Naive thymus-derived CD4-positive, alpha-beta T cell (primary cell): ENCODE data around the gene TMEM134. TPM values are rescaled to one million over a fixed set of nuclear protein-coding genes. Genes with fewer than 3 reads are reported as not detected.

ENCODE experiments used
- ATAC-seq: fragments of 150-1000 bp; cut with Tn5 transposase; 2 replicates; pipeline ENCODE4 v1.10.0; 2021; ENCODE audit warnings: mild to moderate bottlenecking, moderate library complexity
- CTCF ChIA-PET: fragments of 350-600 bp; sonication (Branson Sonifier 250); formaldehyde crosslinking; loops from one replicate; lab custom pipeline; 2021; ENCODE audit warnings: antibody characterized with exemption; lab: Charles Lee
- POLR2A ChIA-PET: fragments of 350-600 bp; sonication (Branson Sonifier 250); formaldehyde crosslinking; loops from one replicate; lab custom pipeline; 2021; ENCODE audit warnings: antibody characterized with exemption, inconsistent platforms; lab: Charles Lee
- DNase-seq, 9 donors: peaks; one replicate each; pipeline versions ENCODE4 v3.0.0 to v3.0.0-alpha.2; 2020 to 2022; ENCODE audit warnings: mixed read lengths in 1 of 9
- H3K27ac ChIP-seq: one replicate; pipeline ENCODE4 v1.7.0; 2013; ENCODE audit warnings: mild to moderate bottlenecking, low read depth, low read length, moderate library complexity
- H3K27me3 ChIP-seq, 2 donors: one replicate each; pipeline ENCODE4 v1.7.0; 2013; ENCODE audit warnings: low read length in 2 of 2, mild to moderate bottlenecking in 2 of 2, moderate library complexity in 2 of 2; ENCODE audit not compliant: control insufficient read depth in 2 of 2, insufficient read depth in 2 of 2
- H3K36me3 ChIP-seq, 3 experiments: 1 replicate in 2 of 3; 2 replicates in 1 of 3; pipeline ENCODE4 v1.7.0; 2013; ENCODE audit warnings: low read length in 3 of 3, mild to moderate bottlenecking in 3 of 3, moderate library complexity in 1 of 3; ENCODE audit not compliant: insufficient read depth in 3 of 3, control insufficient read depth in 2 of 3
- H3K4me1 ChIP-seq, 2 donors: one replicate each; pipeline ENCODE4 v1.7.0; 2013; ENCODE audit warnings: low read length in 2 of 2, mild to moderate bottlenecking in 2 of 2, moderate library complexity in 1 of 2; ENCODE audit not compliant: control insufficient read depth in 2 of 2, insufficient read depth in 2 of 2
- H3K4me3 ChIP-seq: 2 replicates; pipeline ENCODE4 v1.7.0; 2013; ENCODE audit warnings: mild to moderate bottlenecking, low read length
- H3K9me3 ChIP-seq, 3 experiments: 1 replicate in 2 of 3; 2 replicates in 1 of 3; pipeline ENCODE4 v1.7.0; 2013; ENCODE audit warnings: low read length in 3 of 3; ENCODE audit not compliant: control insufficient read depth in 2 of 3
- H3K27ac Mint-ChIP-seq, 9 donors: one replicate each; pipeline ENCODE4 v1.8.0; 2020 to 2022; ENCODE audit warnings: mixed read lengths in 9 of 9, mild to moderate bottlenecking in 8 of 9, moderate library complexity in 5 of 9, inconsistent platforms in 2 of 9
- H3K27me3 Mint-ChIP-seq, 5 donors: one replicate each; pipeline ENCODE4 v1.8.0; 2021 to 2022; ENCODE audit warnings: mixed read lengths in 5 of 5, mild to moderate bottlenecking in 1 of 5
- H3K36me3 Mint-ChIP-seq, 5 donors: one replicate each; pipeline ENCODE4 v1.8.0; 2020 to 2022; ENCODE audit warnings: mixed read lengths in 5 of 5, mild to moderate bottlenecking in 3 of 5, inconsistent platforms in 1 of 5
- H3K4me1 Mint-ChIP-seq, 7 donors: one replicate each; pipeline ENCODE4 v1.8.0; 2020 to 2022; ENCODE audit warnings: mixed read lengths in 7 of 7, mild to moderate bottlenecking in 3 of 7, inconsistent platforms in 1 of 7
- H3K4me3 Mint-ChIP-seq, 10 donors: one replicate each; pipeline ENCODE4 v1.8.0; 2020 to 2022; ENCODE audit warnings: mild to moderate bottlenecking in 10 of 10, mixed read lengths in 10 of 10, moderate library complexity in 6 of 10, inconsistent platforms in 2 of 10
- H3K9me3 Mint-ChIP-seq, 11 donors: one replicate each; pipeline ENCODE4 v1.8.0; 2020 to 2022; ENCODE audit warnings: mixed read lengths in 11 of 11, mild to moderate bottlenecking in 4 of 11, inconsistent platforms in 1 of 11, moderate library complexity in 1 of 11
- intact Hi-C, 2 donors: fragments of 100-400 bp; cut with micrococcal nuclease; formaldehyde crosslinking; loops; one replicate each; pipeline ENCODE4 v1.15.1; 2023
- polyA plus RNA-seq, 2 donors: library from polyadenylated mRNA; unstranded; fragments of 300-500 nt; fragmentation: Illumina TruSeq; gene quantifications; one replicate each; pipeline ENCODE4 v1.2.3, GENCODE V29; 2021
- total RNA-seq, 6 experiments: library from RNA in 5 of 6; stranded (reverse) in 5 of 6; gene quantifications; 1 replicate in 5 of 6; 2 replicates in 1 of 6; pipeline ENCODE4 v1.2.3 and lab custom pipeline; 2021 to 2026

The TMEM134 gene
- total and polyA plus RNA-seq, 7 experiments from 2014 or later: 52.4 to 143 (median 88.2) TPM

DNA sequence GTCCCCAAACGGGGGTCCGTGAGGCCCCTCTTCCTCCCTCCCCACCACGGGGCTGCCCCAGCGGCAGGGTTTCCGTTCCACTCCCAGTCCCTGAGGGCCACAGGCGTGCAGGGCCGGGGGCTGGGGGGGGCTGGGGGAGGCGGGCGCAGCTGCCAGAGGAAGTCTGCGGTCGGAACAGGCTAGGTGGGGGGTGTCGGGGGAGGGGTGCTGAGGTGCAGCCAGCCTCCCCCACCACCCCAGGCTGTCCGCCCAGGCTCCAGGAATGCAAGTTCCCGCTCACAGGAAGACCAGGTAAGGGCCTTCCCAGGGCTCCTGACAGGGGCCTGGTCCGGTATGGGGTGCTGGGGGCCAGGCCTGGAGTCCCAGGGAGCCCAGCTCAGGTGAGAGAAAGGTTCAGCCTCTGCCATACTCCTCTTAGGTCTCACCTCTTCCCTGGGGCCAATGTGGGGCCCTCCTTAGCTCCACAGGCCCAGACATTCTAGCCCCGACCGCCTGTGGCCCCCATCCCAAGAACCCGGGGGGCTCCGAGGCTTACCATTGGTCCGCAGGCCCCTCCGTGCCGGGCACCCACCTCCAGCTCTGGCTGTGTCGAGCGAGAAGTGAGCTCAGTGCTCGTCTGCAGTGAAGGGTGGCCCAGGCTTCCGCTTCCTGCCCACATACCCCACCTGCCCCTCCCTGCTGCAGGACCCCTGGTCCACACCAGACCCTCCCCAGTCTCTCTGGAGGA lies 31.8 kb downstream of the TMEM134 start, which contains the start of gene PTPRCAP:
Gene PTPRCAP, minus strand, starts transcription at position 601 of the 727 bp plus-strand sequence. Its CDS starts 63 bp downstream, at position 538.
- peaks cover 0 to 1% (median 0%) of the 10 kb centered on the region in 11 donors for H3K9me3 Mint-ChIP-seq
- peaks cover 0 to 47% (median 11%) of the 10 kb centered on the region in 3 experiments for H3K36me3 ChIP-seq
- peak within 1 kb of the TSS; percentile 100 for H3K4me3 ChIP-seq
- peak within 1 kb of the TSS; percentile 85 for H3K27ac ChIP-seq
- ChIA-PET POLR2A (interaction anchor here (0.6 to 31.8 kb wide), 21 partner anchors 9 to 197 kb away, joined by 3 to 1530 read pairs (median 7); partner anchors contain the start of genes AIP, CABP4, CARNS1 and GPR152), CTCF (interaction anchor here (0.6 to 5.9 kb wide), 11 partner anchors 18 to 47 kb away, joined by 3 to 37 read pairs (median 5); partner anchors contain the start of genes AIP, PPP1CA, TBC1D10C and TMEM134)
- peaks cover 45 to 73% of the 10 kb centered on the region in 2 donors for H3K4me1 ChIP-seq
- peak within 1 kb of the TSS; percentile 85 to 99 (median 97) for H3K4me3 Mint-ChIP-seq
- intact Hi-C loops: loop anchor here (1.0 to 2.0 kb wide), 11 partner anchors 9 to 69 kb away; partner anchors contain the start of genes AIP (in 2 of the 2), RPS6KB2 (in 2 of the 2) and TMEM134 (in 2 of the 2)
- DNase-seq: peak; percentile 49 to 86 (median 84)
- H3K27me3 ChIP-seq: no peaks in the 10 kb centered on the region
- H3K36me3 Mint-ChIP-seq: peaks cover 0 to 44% (median 1%) of the 10 kb centered on the region in 5 donors
- no peaks in the 10 kb centered on the region for H3K27me3 Mint-ChIP-seq
- ATAC-seq: peak; percentile 74
- H3K4me1 Mint-ChIP-seq: peaks cover 43 to 78% (median 53%) of the 10 kb centered on the region in 7 donors
- H3K27ac Mint-ChIP-seq: peak within 1 kb of the TSS; percentile 71 to 97 (median 92)
- H3K9me3 ChIP-seq: no peaks in the 10 kb centered on the region

DNA sequence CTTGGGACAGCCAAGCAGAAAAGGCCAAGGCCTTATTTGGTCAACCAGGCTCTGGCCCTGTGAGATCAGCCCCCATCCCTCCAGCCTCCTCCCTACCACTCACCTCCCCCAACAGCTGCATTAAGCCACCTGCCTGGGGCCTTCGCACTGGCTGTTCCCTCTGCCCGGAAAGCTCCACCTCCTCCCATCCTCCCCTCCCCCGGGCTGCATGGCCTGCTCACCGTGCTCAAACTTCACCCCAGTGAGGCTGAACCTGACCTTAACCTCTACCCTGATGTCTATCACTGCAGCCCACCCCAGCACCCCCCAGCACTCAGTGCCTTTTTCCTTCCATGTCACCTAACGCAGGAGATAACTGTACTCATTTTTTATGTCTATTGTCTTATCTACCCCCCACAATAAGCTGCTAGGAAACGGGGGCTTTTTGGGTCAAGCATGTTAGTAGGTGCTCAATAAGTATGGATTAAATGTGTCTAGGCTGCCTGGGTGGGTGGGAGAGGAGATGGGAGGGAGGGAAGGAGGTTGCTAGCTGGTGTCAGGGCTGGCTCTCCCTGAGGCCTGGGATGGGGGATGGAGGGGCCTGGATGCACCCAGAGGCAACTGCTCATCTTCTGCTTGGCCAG lies 32.5 kb downstream of the TMEM134 start:
- intact Hi-C loops: loop anchor here (1.0 to 2.0 kb wide), 11 partner anchors 8 to 70 kb away; partner anchors contain the start of genes AIP (in 2 of the 2), RPS6KB2 (in 2 of the 2) and TMEM134 (in 2 of the 2)
- peak overlapping the region; percentile 85 for H3K27ac ChIP-seq
- peaks cover 0 to 1% (median 0%) of the 10 kb centered on the region in 11 donors for H3K9me3 Mint-ChIP-seq
- peak in 8 of 9 donors; percentile 29 to 70 (median 55) for DNase-seq
- peak overlapping the region; percentile 85 to 99 (median 97) for H3K4me3 Mint-ChIP-seq
- H3K4me1 Mint-ChIP-seq: peaks cover 44 to 78% (median 55%) of the 10 kb centered on the region in 7 donors
- H3K9me3 ChIP-seq: no peaks in the 10 kb centered on the region
- H3K4me1 ChIP-seq: peaks cover 45 to 74% of the 10 kb centered on the region in 2 donors
- H3K36me3 Mint-ChIP-seq: peaks cover 0 to 46% (median 7%) of the 10 kb centered on the region in 5 donors
- H3K36me3 ChIP-seq: peaks cover 0 to 53% (median 15%) of the 10 kb centered on the region in 3 experiments
- POLR2A ChIA-PET: interaction anchor here (0.6 to 31.8 kb wide), 19 partner anchors 8 to 196 kb away, joined by 3 to 1530 read pairs (median 9); partner anchors contain the start of genes AIP, CABP4, CARNS1 and GPR152
- peak overlapping the region; percentile 100 for H3K4me3 ChIP-seq
- H3K27me3 ChIP-seq: no peaks in the 10 kb centered on the region
- no peaks in the 10 kb centered on the region for H3K27me3 Mint-ChIP-seq
- peak overlapping the region; percentile 71 to 97 (median 92) for H3K27ac Mint-ChIP-seq
- CTCF ChIA-PET: interaction anchor here (0.6 to 5.9 kb wide), 10 partner anchors 11 to 48 kb away, joined by 3 to 37 read pairs (median 5); partner anchors contain the start of genes AIP, PPP1CA, TBC1D10C and TMEM134
- ATAC-seq: peak; percentile 33

DNA sequence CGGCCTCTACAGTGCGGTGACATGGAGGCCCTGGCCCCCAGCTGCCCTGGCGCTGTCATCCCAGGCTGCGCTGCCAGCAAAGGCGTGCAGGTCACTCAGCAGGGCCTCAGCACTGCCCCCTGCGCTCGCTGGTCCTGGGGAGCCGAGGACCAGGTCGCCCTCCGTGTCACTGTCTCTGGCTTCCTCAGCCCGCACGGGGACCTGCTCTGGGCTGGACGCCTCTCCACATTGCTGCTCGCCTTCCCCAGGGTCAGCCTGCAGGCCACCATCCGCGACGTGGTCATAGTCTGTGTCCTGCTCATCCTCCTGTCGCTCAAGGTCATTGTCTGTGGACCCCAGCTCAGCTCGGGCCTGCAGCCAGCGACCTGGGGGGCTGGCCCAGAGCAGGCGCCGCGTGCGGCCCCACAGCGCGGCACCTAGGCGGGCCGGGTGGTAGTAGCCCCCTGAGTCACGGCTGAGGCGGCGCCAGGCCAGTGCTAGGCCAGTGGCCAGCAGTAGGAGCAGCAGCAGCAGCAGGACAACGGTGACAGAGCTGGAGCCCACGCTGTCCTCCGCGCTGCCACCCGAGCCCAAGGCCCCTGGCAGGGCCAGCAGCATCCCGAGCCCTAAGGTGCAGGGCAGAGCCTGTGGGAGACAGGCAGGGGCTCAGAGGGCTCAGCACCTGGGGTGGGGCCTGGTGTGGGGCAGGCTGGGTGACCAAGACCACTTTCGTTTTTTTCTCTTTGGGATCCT lies 33.2 kb downstream of the TMEM134 start:
- peaks cover 0 to 49% (median 7%) of the 10 kb centered on the region in 5 donors for H3K36me3 Mint-ChIP-seq
- Histone ChIP-seq H3K27ac (peak overlapping the region; percentile 85), H3K36me3 (peaks cover 0 to 59% (median 19%) of the 10 kb centered on the region in 3 experiments), H3K9me3 (no peaks in the 10 kb centered on the region), H3K4me1 (peaks cover 45 to 74% of the 10 kb centered on the region in 2 donors), H3K27me3 (no peaks in the 10 kb centered on the region), H3K4me3 (peak overlapping the region; percentile 100)
- H3K4me3 Mint-ChIP-seq: peak overlapping the region; percentile 85 to 99 (median 97)
- H3K4me1 Mint-ChIP-seq: peaks cover 41 to 74% (median 54%) of the 10 kb centered on the region in 7 donors
- ChIA-PET CTCF (interaction anchor here (0.6 to 5.9 kb wide), 6 partner anchors 10 to 48 kb away, joined by 3 to 37 read pairs (median 8); partner anchors contain the start of genes AIP, PPP1CA and TBC1D10C), POLR2A (interaction anchor here (1.6 to 31.8 kb wide), 10 partner anchors 7 to 70 kb away, joined by 5 to 1530 read pairs (median 62); partner anchors contain the start of genes AIP, CABP4, CARNS1 and GPR152)
- H3K27ac Mint-ChIP-seq: peak overlapping the region; percentile 12 to 97 (median 92)
- DNase-seq (no peak), ATAC-seq (no peak)
- no peaks in the 10 kb centered on the region for H3K27me3 Mint-ChIP-seq
- H3K9me3 Mint-ChIP-seq: peaks cover 0 to 1% (median 0%) of the 10 kb centered on the region in 11 donors
- intact Hi-C loops: loop anchor here in 1 of 2 donors (2.0 kb wide), 1 partner anchor 47 kb away; the partner anchor contains the start of gene AIP

DNA sequence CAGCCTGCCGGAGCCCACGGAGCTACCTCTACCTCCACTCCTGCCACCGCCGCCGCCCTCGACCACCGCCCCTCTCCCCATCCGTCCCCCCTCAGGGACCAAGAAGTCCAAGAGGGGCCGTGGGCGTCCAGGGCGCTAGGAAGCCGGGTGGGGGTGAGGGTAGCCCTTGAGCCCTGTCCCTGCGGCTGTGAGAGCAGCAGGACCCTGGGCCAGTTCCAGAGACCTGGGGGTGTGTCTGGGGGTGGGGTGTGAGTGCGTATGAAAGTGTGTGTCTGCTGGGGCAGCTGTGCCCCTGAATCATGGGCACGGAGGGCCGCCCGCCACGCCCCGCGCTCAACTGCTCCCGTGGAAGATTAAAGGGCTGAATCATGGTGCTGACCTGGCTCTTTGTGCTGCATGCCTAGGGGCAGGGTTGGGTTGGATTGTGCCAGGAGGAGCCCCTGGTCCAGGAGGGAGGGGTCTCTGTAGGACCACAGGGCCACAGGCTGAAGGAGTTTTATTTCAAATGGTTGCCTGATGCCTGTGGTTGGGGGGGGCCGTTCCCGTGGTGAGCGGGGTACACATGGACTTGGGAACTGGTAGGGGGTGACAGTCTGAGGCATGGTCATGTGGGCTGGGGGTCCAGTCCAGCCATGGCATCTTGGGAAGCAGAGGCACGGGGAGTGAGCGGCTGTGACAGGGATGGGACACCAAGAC lies 33.9 kb downstream of the TMEM134 start:
- no peaks in the 10 kb centered on the region for H3K9me3 ChIP-seq
- peak overlapping the region; percentile 100 for H3K4me3 ChIP-seq
- intact Hi-C loops: no loop called here
- H3K9me3 Mint-ChIP-seq: peaks cover 0 to 1% (median 0%) of the 10 kb centered on the region in 11 donors
- H3K27me3 ChIP-seq: no peaks in the 10 kb centered on the region
- DNase-seq: no peak
- peak overlapping the region; percentile 79 to 99 (median 96) for H3K4me3 Mint-ChIP-seq
- peak overlapping the region; percentile 85 for H3K27ac ChIP-seq
- H3K36me3 ChIP-seq: peaks cover 0 to 59% (median 19%) of the 10 kb centered on the region in 3 experiments
- H3K27ac Mint-ChIP-seq: peak overlapping the region in 8 of 9 donors; percentile 41 to 95 (median 82)
- peaks cover 38 to 74% (median 52%) of the 10 kb centered on the region in 7 donors for H3K4me1 Mint-ChIP-seq
- peaks cover 0 to 48% (median 7%) of the 10 kb centered on the region in 5 donors for H3K36me3 Mint-ChIP-seq
- ChIA-PET POLR2A (interaction anchor here (0.9 to 31.8 kb wide), 9 partner anchors 17 to 70 kb away, joined by 3 to 1530 read pairs (median 69); partner anchors contain the start of genes AIP, CABP4, CARNS1 and GPR152), CTCF (interaction anchor here (0.6 to 1.0 kb wide), 2 partner anchors 10 to 1876 kb away, joined by 3 read pairs; no protein-coding TSS in a partner anchor)
- H3K27me3 Mint-ChIP-seq: no peaks in the 10 kb centered on the region
- no peak for ATAC-seq
- H3K4me1 ChIP-seq: peaks cover 42 to 67% of the 10 kb centered on the region in 2 donors

DNA sequence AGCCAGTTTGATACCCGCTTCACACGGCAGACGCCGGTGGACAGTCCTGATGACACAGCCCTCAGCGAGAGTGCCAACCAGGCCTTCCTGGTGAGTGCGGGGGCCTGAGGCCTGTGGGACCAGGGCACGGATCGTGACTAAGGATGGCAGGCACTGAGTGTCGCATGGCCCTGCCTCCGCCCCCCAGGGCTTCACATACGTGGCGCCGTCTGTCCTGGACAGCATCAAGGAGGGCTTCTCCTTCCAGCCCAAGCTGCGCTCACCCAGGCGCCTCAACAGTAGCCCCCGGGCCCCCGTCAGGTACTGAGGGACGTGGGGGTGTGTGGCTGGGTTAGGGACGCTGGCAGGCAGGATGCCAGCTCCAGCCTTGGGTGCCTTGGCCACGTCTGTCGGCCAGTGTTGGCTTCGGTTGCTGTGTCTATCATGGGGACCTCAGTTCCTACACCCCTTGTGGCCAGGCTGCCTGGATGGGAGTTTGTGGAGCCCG lies 34.6 kb downstream of the TMEM134 start:
- peak overlapping the region in 6 of 9 donors; percentile 62 to 87 (median 73) for H3K27ac Mint-ChIP-seq
- Histone ChIP-seq H3K27ac (peak overlapping the region; percentile 85), H3K4me1 (peaks cover 39 to 61% of the 10 kb centered on the region in 2 donors)

More for the DNA sequence above, 34.6 kb downstream of the TMEM134 start:
- Histone ChIP-seq H3K9me3 (no peaks in the 10 kb centered on the region), H3K4me3 (peak overlapping the region; percentile 41), H3K36me3 (peaks cover 0 to 59% (median 19%) of the 10 kb centered on the region in 3 experiments), H3K27me3 (no peaks in the 10 kb centered on the region)
- intact Hi-C loops: no loop called here
- ChIA-PET CTCF (interaction anchor here (0.6 to 1.2 kb wide), 3 partner anchors 30 to 1876 kb away, joined by 3 to 4 read pairs (median 4); partner anchors contain the start of gene TBC1D10C), POLR2A (interaction anchor here (0.8 to 31.8 kb wide), 9 partner anchors 13 to 71 kb away, joined by 3 to 1530 read pairs (median 13); partner anchors contain the start of genes AIP, CARNS1, PITPNM1 and PPP1CA)
- DNase-seq (no peak), ATAC-seq (no peak)
- Mint-ChIP-seq H3K9me3 (peaks cover 0 to under 1% (median 0%) of the 10 kb centered on the region in 11 donors), H3K36me3 (peaks cover 0 to 41% (median 7%) of the 10 kb centered on the region in 5 donors), H3K27me3 (no peaks in the 10 kb centered on the region), H3K4me1 (peaks cover 31 to 71% (median 44%) of the 10 kb centered on the region in 7 donors), H3K4me3 (peak overlapping the region in 9 of 10 donors; percentile 39 to 99 (median 47))
